ENCODE measurements around the gene TCEAL2. TPM values are rescaled to one million over a fixed set of nuclear protein-coding genes. Genes with fewer than 3 reads are reported as not detected.

The TCEAL2 gene
- total and polyA plus RNA-seq, 2 experiments from 2014 or later = 9.1 to 45.9 TPM

DNA sequence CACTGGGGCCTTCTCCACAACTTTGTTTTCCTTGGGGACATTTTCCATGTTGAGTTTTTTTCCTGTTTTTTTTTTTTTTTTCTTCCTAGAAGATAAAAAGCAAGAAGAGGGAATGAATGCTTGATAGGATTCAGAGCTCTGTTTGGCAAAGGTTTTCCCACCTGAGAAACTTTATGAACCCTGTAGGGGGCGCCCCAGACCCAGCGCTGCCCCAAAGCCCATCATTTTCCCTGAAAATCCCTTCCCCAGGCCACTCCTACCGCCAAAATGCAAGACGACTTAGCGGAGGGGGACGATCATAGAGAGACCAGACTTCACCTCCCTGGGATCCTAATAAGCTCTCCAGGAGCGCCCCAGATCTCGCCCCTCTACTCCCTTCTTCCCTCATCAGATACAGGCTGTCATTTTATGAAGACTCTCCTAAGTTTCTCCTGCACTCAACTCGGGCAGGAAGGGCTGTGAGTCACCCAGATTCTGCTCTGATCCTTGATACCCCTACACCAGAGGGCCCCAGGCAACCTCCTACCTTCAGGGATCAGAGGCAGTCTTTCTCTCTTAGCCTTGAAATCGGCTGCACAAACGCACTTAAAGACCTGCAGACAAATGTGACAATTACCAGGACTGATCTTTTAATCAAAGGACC, 28.9 kb downstream of the TCEAL2 start:
- Histone ChIP-seq H3K9me2 (ENCODE audit: insufficient read depth) (no peaks in the 10 kb centered on the region), H3K36me3 (ENCODE audit: insufficient read depth) (no peaks in the 10 kb centered on the region), H3K4me3 (peak overlapping the region; percentile 69), H3K4me1 (ENCODE audit: insufficient read depth) (peaks cover 4% of the 10 kb centered on the region), H4K20me1 (replicated peaks; ENCODE audit: insufficient read depth) (no peaks in the 10 kb centered on the region), H3K27ac (ENCODE audit: low read depth) (no peak overlapping the region), H2AFZ (no peak overlapping the region), H3K27me3 (ENCODE audit: insufficient read depth) (peaks cover 4% of the 10 kb centered on the region), H3K79me2 (replicated peaks; ENCODE audit: insufficient read depth) (no peaks in the 10 kb centered on the region), H3F3A (replicated peaks; ENCODE audit: low read depth) (no peaks in the 10 kb centered on the region), H3K4me2 (peak overlapping the region; percentile 83)
- peaks cover 5% of the 10 kb centered on the region; the same call in 2 of the 3 replicates for H3K36me3 Mint-ChIP-seq (ENCODE audit: low read depth)
- no peaks in the 10 kb centered on the region for H3K4me1 Mint-ChIP-seq
- H3K27me3 Mint-ChIP-seq (ENCODE audit: insufficient read depth, low read depth, poor library complexity) = peaks cover 1% of the 10 kb centered on the region
- ATAC-seq = peak; percentile 52
- peak overlapping the region; percentile 99 for H3K4me3 Mint-ChIP-seq
- TF ChIP-seq, protein P1, sequence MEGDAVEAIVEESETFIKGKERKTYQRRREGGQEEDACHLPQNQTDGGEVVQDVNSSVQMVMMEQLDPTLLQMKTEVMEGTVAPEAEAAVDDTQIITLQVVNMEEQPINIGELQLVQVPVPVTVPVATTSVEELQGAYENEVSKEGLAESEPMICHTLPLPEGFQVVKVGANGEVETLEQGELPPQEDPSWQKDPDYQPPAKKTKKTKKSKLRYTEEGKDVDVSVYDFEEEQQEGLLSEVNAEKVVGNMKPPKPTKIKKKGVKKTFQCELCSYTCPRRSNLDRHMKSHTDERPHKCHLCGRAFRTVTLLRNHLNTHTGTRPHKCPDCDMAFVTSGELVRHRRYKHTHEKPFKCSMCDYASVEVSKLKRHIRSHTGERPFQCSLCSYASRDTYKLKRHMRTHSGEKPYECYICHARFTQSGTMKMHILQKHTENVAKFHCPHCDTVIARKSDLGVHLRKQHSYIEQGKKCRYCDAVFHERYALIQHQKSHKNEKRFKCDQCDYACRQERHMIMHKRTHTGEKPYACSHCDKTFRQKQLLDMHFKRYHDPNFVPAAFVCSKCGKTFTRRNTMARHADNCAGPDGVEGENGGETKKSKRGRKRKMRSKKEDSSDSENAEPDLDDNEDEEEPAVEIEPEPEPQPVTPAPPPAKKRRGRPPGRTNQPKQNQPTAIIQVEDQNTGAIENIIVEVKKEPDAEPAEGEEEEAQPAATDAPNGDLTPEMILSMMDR (conservative IDR thresholded peaks at IDR 0.05; ENCODE audit: low read depth in 2 of 2) = peak; percentile 59
- TF ChIP-seq POLR2AphosphoS5 (IDR thresholded peaks at IDR 0.05; ENCODE audit: low read depth) = no peak
- TF ChIP-seq ZNF331 (CRISPR knock-in tag; IDR thresholded peaks at IDR 0.05; ENCODE audit: low read depth) = no peak
- peak; percentile 64 for DNase-seq (ENCODE audit: low spot score)
- no peak overlapping the region for H3K27ac Mint-ChIP-seq
- H3K9me3 Mint-ChIP-seq = no peaks in the 10 kb centered on the region

DNA sequence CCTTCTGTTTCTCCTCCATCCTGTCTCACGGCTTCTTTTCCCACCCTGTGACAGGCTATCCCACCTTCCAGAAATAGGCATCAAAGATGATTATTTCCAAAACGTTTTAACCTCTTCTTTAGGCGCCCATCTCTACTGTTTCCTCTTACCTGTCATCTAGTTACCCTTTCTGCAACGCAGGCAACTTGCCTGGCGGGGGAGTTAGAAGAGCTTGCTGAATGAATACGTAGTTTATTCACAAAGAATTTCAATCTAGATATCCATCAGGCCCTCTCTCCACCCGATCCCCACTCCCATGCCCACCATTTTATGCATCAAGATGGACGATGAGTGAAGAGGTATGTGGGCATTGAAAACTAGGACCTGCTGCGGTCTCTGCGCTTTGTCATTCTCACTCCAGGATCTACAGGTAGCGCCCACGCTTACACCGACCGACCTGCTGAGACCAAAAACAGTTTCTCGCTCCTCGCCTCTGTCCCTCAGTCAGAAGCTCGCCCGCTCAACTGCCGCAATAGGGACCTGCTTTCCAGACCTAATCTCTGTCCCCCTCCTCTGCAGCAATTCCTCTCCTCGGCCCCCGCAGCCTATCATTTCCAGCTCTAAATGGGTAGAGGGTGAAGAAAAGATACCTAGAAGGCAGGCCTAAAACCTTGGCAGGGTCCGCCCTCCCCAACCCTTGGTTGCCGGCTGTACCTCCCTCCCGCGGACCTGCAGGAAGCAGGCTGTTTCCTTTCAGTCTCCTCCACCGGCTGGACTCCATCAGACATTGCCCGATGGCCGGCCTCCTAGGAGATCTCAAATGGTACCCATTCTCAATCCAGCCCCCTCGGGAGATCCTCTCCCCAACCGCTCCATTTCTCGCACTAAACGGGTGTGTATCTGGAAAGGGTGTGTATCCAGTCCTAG, 29.7 kb downstream of the TCEAL2 start:
- Mint-ChIP-seq H3K36me3 (ENCODE audit: low read depth) (peaks cover 5% of the 10 kb centered on the region; the same call in 2 of the 3 replicates), H3K9me3 (peaks cover 3% of the 10 kb centered on the region; the same call in 1 of the 3 replicates), H3K4me3 (peak overlapping the region; percentile 99), H3K4me1 (0 out of 3 replicates have a peak, but pooled peaks cover 2% of the 10 kb centered on the region), H3K27me3 (ENCODE audit: insufficient read depth, low read depth, poor library complexity) (peaks cover 1% of the 10 kb centered on the region), H3K27ac (peak overlapping the region; percentile 95)
- DNase-seq (ENCODE audit: low spot score) (peak; percentile 11), ATAC-seq (peak; percentile 66)
- H3K27me3 ChIP-seq (ENCODE audit: insufficient read depth) = peaks cover 4% of the 10 kb centered on the region
- H3K4me2 ChIP-seq = peak overlapping the region; percentile 83
- H3K4me3 ChIP-seq = peak overlapping the region; percentile 69
- peaks cover 4% of the 10 kb centered on the region for H3K4me1 ChIP-seq (ENCODE audit: insufficient read depth)
- no peaks in the 10 kb centered on the region for H3F3A ChIP-seq (replicated peaks; ENCODE audit: low read depth)
- H2AFZ ChIP-seq = peak overlapping the region; percentile 72; the same call in 1 of the 2 replicates
- no peaks in the 10 kb centered on the region for H3K36me3 ChIP-seq (ENCODE audit: insufficient read depth)
- no peaks in the 10 kb centered on the region for H3K9me2 ChIP-seq (ENCODE audit: insufficient read depth)
- TF ChIP-seq ZNF114 (CRISPR knock-in tag; IDR thresholded peaks at IDR 0.05) (no peak), CREB1 (CRISPR knock-in tag; IDR thresholded peaks at IDR 0.05; ENCODE audit: low read depth) (no peak), NANOG (IDR thresholded peaks at IDR 0.05; ENCODE audit: borderline replicate concordance) (no peak), ZNF331 (CRISPR knock-in tag; IDR thresholded peaks at IDR 0.05; ENCODE audit: low read depth) (no peak), EZH2phosphoT487 (IDR thresholded peaks at IDR 0.05; ENCODE audit: unreplicated experiment) (no peak)
- TF ChIP-seq, protein P2, sequence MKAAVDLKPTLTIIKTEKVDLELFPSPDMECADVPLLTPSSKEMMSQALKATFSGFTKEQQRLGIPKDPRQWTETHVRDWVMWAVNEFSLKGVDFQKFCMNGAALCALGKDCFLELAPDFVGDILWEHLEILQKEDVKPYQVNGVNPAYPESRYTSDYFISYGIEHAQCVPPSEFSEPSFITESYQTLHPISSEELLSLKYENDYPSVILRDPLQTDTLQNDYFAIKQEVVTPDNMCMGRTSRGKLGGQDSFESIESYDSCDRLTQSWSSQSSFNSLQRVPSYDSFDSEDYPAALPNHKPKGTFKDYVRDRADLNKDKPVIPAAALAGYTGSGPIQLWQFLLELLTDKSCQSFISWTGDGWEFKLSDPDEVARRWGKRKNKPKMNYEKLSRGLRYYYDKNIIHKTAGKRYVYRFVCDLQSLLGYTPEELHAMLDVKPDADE (IDR thresholded peaks at IDR 0.05) = no peak
- H4K20me1 ChIP-seq (replicated peaks; ENCODE audit: insufficient read depth) = no peaks in the 10 kb centered on the region
- no peak overlapping the region for H3K27ac ChIP-seq (ENCODE audit: low read depth)
- H3K79me2 ChIP-seq (replicated peaks; ENCODE audit: insufficient read depth) = no peaks in the 10 kb centered on the region
